GM19452 (cell line): ENCODE data around the gene SUCLG2.
"Not testable (repeated sequence)": the region's sequence is repeated elsewhere in the genome, so short reads cannot be mapped to it uniquely, and the experiment has no call there.

Experiments used
- ATAC-seq: cut with Tn5 transposase; IDR thresholded peaks from one replicate; pipeline ENCODE4 v1.9.1; 2021; ENCODE audit not compliant: unreplicated experiment

The SUCLG2 gene

GRCh38 chr3:67561667-67562394 lies 92.6 kb downstream of the SUCLG2 start:
- no peak for ATAC-seq

DNA sequence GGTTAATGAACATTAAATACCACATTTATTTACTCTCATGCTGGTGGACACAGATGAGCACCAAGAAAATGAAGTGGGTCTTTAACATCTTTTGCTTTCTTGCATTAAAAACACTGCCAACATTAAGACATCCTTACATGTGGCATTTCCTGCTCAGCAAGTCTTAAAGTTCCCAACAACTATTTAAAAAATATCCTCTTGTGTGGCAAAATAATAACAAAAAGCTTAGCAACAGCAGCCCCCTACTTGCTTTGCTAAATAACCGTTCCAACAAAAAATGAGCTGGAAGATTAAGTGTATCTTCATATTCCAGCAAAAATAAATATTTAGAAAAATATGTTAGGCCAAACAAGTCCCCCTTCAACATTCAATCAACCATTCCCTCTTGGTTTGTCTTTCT lies 93.1 kb downstream of the SUCLG2 start:
- no peak for ATAC-seq

DNA sequence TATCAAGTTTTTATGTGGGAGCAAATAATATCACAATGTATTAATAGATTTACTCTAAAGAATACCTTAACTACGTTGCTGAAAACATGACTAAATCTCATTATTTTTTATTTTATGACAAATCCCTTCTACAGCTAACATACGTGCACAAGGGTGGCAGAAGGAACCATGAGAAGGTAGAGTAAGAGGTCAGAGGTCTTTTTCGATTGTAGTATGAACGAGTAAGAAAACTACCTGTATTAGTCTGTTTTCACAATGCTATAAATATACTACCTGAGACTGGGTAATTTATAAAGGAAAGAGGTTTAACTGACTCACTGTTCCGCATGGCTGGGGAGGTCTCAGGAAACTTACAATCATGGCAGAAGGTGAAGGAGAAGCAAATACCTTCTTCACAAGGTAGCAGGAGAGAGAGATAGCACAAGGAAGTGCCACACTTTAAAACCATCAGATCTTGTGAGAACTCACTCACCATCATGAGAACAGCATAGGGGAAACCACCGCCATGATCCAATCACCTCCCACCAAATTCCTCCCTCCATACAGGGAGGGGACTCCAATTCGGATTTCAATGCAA lies 95.3 kb downstream of the SUCLG2 start:
- ATAC-seq, result no peak

- no peak for ATAC-seq
Measured at GRCh38 chr3:67558426-67558825, 96.0 kb downstream of the SUCLG2 start.

DNA sequence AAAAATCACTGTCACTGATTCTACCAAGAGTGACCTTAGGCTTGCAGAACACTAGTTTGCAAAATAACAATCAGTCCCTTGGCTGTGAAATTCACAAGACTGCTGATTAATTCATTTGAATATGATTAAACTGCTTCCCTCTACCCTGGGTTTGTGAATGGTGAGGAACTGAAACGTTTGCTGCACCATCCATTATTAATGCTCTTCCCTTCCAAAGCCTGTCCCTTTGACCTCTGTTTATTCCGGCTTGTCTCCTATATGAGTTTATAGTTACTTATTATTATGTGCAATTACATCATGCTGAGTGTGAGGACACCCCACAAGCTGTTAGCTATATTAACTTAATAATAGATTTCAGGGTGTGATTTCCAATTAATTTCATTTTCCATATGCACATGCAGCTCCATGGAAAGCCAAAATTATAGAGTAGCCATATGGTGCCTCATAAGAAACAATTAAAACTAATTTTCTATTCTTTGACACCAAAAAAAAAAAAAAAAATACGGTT lies 96.5 kb downstream of the SUCLG2 start:
- ATAC-seq, result no peak

DNA sequence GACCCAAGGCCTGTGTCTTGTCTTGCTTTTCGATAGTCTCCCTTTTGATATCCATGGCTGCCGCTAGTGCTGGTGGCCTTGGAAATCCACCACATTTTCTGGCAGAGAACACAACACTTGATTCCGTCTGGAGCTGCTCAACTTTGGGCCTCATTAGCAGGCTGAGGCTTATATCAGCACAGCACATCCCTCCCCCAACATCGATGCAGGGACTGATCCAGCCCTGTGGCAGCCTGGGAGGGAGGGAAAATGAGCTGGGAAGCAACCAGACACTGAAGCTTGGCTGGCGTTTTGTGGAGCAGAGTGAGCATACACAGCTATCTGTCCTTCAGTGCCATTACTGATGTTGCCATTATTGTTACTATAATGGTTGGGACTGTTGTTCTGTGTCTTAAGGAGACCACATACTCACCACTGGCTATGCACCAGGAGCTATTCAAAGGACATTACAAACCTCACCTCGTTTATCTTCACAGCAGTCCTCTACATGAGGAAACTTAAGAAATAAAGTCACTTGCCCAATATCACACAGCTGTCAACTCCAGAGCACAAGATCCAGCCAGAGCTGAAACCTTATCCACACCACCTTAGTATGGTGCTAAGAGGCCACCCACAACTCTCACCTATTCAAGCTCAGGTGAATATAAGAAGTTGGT lies 102.9 kb downstream of the SUCLG2 start:
- no peak for ATAC-seq

DNA sequence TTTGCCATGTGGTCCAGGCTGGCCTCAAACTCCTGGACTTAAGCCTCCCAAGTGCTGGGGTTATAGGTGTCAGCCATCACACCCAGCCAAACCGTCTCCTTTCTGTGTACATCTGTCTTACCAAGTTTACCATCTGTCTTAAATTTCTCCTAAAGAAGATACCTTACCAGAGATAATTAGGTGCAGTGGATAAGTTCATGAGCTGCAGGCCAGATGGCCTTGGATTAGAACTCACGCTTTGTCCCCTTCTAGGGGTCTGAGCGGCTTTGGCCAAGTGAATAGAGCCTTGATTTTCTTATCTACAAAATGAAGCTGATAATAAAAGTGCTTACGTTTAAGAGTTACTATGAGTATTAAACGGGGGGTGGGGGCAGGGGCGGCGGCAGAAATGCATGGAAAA lies 103.9 kb downstream of the SUCLG2 start:
- ATAC-seq, result no peak

DNA sequence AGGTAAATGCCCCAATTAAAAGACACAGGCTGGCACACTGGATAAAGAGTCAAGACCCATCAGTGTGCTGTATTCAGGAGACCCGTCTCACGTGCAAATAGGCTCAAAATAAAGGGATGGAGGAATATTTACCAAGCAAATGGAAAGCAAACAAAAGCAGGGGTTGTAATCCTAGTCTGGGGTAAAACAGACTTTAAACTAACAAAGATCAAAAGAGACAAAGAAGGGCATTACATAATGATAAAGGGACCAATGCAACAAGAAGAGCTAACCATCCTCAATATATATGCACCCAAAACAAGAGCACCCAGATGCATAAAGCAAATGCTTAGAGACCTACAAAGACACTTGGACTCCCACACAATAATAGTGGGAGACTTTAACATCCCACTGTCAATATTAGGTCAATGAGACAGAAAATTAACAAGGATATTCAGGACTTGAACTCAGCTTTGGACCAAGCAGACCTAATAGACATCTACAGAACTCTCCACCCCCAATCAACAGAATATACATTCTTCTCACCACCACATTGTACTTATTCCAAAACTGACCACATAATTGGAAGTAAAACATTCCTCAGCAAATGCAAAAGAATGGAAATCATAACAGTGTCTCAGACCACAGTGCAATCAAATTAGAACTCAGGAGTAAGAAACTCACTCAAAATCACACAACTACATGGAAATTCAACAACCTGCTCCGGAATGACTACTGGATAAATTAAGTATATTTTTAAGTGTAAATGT lies 111.7 kb downstream of the SUCLG2 start:
- ATAC-seq, result not testable (repeated sequence)

GRCh38 chr3:67540198-67540894 lies 114.1 kb downstream of the SUCLG2 start:
- ATAC-seq, result no peak

GRCh38 chr3:67537203-67537602 lies 117.2 kb downstream of the SUCLG2 start:
- ATAC-seq, result not testable (repeated sequence)

GRCh38 chr3:67535006-67535405 lies 119.4 kb downstream of the SUCLG2 start:
- ATAC-seq, result no peak

GRCh38 chr3:67534594-67534993 lies 119.8 kb downstream of the SUCLG2 start:
- ATAC-seq, result no peak

DNA sequence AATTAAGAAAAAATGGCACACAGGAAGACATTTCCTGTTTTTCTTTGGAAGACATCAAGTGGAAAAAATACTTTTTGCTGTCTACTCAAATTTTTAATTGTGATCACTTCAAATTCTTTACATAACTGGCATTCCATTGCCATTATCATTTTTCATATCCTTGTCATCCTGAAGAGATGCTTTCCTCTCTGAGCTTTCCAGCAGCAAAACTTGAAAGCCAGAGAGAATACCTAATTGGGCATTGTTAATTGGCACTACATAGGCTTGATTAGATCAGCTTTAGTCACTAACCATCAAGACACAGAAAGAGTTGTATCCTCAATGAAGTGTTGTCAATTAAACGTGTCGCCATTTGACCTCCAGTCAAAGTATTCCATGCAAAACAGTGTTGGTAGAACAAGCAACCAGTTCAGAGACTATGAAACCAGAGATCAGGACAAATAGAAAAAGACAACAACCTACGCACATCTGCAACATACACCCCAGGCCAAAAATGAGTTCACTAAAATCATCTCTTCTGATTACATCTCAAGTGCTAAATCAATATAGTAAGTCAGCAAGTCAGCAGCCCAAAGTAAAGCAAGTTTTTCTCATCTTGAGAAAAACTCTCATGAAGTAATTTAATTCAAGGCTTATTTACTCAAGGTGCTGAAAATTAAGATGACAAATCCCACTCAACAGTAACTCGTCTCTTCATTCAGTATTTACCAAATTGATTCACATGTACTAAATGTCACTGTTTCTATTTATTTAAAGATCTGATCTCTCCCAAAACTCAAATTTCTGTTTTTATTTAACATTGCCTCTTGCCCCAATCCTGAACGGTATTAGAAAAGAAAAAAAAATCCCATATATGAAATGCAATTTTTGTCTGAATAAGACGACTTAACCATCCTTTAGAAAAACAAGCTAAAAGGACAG lies 123.0 kb downstream of the SUCLG2 start:
- no peak for ATAC-seq

DNA sequence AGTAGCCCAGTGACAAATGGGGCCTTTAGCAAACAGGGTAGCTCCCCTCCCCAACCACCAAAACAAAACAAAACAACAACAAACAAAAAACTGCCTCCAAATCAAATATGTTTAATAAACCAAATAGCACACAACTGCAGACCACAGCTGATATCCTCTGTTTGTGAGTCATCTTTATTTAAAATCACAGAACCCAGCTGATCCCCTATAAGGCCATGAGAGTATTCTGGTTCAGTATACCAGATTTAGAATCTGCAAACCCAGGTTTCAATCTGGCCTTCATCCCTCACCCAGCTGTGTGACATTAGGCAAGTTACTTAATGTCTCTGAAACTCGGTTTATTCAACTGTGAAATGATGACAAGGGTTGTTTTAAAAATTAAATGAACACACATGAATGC lies 124.5 kb downstream of the SUCLG2 start:
- no peak for ATAC-seq

GRCh38 chr3:67529337-67529736 lies 125.1 kb downstream of the SUCLG2 start:
- no peak for ATAC-seq

- ATAC-seq, result no peak
Measured at GRCh38 chr3:67526246-67526645, 128.2 kb downstream of the SUCLG2 start.

- ATAC-seq, result no peak
Measured at GRCh38 chr3:67524046-67524445, 130.4 kb downstream of the SUCLG2 start.

DNA sequence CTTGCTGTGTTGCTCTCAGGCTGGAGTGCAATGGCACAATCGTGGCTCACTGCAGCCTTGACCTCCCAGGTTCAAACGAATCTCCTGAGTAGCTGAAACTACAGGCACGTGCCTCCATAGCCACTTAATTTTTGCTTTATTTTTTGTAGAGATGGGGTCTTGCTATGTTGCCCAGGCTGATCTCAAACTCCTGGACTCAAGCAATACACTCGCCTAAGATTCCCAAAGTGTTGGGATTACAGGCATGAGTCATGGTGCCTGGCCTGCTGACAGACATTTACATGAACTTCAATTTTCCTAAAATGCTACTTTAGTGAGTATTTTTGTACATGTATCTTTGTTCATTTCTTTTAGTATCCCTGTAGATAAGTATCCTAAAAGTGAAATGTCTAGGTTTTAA lies 132.3 kb downstream of the SUCLG2 start:
- ATAC-seq, result no peak

DNA sequence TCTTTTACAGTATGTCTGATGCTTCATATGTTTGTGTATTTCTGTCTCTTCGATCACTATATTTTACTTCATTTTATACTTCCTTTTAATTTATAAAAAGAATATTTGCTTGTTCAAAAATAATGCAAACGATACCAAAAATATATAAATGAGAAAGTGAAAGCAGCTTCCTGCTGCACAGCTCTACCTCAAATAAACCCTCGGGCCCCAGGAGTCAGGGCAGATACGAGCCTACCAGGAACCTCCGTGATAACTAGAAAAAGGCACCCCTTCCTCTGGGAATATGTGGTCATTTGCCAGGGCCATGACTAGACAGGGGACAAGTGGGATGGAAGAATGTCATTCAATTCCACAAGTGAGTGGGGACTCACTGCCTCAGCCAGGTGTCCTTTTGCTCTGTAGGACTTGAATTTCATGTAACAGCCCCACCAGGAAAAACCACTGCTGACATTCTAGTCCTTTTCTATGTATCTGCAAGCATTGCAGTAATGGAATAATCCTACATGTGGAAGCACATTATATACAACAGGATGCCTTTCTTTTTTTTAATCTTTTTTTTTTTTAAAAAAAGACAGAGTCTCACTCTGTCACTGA lies 133.3 kb downstream of the SUCLG2 start:
- ATAC-seq, result peak; percentile 72
